ENCODE data around the gene PRSS33.

The PRSS33 gene

GRCh38 chr16:2778630-2778958, 8.8 kb downstream of the PRSS33 start:
- no peak for DNase-seq (ENCODE audit: low read depth in 1 of 2, low spot score in 1 of 2)

DNA sequence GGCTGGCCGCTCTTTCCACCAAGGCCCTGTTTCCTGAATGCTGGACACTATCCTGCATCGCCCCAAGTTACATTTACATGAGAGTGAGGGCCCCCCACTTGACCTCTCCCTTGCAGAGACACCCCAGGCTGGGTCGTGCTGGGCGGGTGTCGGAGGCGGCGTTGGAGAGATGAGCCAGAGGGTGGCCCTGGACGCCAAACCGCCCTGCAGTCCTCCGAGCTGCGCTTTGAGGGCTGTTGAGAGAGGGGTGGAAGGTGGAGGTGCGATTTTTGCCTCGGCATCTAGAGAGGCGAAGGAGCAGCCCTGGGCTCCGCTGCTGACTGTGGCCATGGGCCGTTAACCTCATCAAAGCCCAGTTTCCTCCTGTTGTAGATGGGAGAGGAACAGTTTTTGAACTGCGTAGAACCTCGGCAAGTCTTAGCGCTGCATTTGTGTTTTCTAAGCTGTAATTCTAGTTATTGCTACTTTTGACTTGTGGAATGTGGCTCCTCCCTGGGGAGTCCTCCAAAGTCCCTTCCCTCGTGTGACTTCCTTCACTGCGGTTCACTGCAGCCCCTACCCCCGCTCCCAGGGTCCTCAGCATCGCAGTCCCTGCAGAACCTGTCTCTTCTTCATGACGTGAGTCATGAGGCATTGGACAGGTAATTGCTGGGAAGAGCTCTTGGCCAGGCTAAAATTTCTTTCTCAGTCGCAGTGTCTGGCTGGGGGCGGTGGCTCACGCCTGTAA, 9.3 kb downstream of the PRSS33 start:
- peak in 1 of 2 donors; percentile 22 for DNase-seq (ENCODE audit: low read depth in 1 of 2, low spot score in 1 of 2)

DNA sequence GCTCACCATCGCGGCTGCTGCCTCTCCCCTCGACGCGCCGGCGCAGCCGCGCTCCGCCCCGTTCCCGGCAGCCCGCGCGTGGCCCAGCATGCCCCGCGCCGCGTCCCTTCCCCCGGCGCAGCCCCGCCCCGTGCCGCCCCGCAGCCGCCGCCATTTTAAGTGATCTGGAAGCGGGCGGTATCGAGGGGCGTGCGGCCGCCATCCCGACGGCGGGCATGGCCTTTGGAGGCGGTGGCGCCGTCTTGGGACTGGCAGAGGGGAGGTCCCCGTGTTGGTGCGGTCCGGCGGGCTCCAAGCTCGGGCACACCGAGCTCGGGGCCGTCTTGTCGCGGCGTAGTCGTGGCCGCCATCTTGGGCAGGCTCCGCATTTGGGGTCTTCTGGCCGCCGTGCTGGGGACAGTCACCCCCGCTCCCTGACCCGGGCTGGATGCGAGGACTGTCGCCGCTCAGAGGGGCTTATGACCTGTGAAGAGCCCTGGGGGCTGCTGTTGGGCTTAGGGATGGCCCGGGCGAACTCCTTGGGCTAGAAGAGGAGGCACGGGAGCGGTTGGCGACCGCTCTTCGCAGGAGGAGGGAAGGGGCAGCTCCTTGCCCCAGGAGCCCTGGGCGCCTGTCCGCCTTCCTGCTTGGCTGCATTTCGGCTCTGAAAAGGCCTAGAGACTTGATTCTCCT, 10.0 kb downstream of the PRSS33 start, which contains the start of gene ELOB:
Gene ELOB (minus strand): TSS at position 50 of the 672 bp plus-strand sequence. CDS start 41 bp downstream, at position 9.
- peak; percentile 81 to 88 for DNase-seq (ENCODE audit: low read depth in 1 of 2, low spot score in 1 of 2)

DNA sequence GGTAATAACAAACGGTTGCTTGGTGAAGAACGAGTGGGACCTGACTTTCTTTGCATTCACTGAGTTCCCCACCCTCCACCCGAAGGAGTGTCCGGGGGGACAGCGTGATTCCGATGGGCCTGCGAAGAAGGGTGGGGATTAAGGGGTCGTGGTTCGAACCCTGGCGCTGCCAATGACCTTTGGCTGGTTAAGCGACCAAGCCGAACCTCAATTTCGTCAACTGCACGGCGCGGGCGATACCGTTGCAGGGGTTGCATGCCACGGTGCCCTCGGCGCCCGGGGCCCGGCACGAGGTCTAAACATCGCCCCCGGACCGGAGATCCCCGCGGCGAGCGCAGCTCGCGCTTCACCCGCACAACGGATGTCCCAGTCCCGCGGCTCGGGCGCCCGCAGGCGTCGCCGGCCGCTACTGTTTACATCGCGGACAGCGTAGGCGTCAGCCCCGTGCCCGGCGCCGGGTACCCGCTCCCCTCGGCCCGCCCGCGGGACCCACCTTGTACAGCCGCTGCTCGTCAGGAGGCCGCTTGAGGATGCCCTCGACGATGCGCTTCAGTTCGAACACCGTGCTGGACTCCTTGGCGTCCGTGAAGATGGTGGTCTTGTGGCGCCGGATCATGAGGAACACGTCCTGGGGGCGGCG, 10.7 kb downstream of the PRSS33 start:
- peak in 1 of 2 donors; percentile 24 for DNase-seq (ENCODE audit: low read depth in 1 of 2, low spot score in 1 of 2)

GRCh38 chr16:2775765-2776499, 11.4 kb downstream of the PRSS33 start:
- DNase-seq (ENCODE audit: low read depth in 1 of 2, low spot score in 1 of 2) = no peak

DNA sequence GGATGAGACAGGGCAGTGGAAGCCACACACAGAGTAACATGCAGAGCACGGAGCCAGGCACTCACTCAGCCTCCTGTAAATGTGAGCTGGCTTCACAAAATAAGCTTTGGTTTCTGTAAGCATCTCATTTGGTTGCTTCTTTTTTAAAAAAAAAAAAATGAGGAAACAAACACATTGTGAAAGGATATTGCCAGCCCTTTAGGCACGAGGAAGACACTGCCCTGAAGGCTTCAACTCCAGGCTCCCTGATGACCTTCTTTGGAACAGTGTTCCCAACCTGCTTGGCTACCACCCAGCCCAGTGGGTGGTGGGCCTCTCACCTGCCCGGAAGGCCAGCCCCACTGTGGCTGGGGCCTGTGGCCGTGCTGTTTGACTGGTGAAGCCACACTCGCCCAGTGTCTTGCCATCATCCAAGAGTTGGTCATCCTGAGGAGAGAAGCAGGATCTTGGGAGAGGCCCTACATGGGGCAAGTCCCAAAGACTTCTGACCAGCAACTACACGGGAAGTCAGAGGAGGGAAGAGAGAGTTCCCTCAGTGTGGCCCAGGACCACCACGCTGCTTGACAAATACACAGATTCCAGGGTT, 12.1 kb downstream of the PRSS33 start:
- no peak for DNase-seq (ENCODE audit: low read depth in 1 of 2, low spot score in 1 of 2)

DNA sequence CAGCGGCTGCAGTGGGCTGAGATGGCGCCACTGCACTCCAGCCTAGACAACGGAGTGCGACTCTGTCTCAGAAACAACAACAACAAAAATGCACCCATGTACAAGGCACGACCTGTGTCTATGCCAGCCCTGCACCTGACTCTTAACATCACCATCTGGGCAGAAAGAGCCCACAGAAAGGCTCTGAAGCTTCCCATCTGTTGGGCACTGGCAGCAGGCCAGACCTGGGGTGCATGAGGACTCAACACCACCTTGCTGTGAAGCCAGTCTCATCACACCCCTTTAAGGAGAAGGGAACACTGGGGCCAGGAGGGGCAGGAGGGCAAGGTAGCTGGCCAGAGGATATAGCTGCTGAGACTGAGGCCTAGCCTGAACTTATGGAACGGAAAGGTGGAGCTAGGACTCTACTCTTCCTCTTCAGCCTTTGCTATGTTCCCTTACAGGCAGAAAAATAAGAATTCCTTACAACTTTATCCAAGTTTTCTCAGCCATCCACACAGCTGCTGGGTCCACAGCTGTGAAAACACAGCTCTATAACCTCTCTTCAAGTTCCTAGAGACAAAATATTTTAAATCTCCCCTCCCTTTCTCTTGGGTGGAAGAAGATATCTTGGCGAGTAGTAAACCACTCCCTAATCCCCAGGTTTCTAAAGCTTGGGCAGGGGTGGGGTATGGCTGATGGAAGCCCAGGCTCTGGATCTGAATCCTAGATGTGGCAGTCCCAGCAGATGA, 13.0 kb downstream of the PRSS33 start:
- DNase-seq (ENCODE audit: low read depth in 1 of 2, low spot score in 1 of 2) = no peak

GRCh38 chr16:2773188-2773968, 14.0 kb downstream of the PRSS33 start:
- DNase-seq (ENCODE audit: low read depth in 1 of 2, low spot score in 1 of 2) = no peak

GRCh38 chr16:2771496-2772402, 15.6 kb downstream of the PRSS33 start:
- DNase-seq (ENCODE audit: low read depth in 1 of 2, low spot score in 1 of 2) = no peak

DNA sequence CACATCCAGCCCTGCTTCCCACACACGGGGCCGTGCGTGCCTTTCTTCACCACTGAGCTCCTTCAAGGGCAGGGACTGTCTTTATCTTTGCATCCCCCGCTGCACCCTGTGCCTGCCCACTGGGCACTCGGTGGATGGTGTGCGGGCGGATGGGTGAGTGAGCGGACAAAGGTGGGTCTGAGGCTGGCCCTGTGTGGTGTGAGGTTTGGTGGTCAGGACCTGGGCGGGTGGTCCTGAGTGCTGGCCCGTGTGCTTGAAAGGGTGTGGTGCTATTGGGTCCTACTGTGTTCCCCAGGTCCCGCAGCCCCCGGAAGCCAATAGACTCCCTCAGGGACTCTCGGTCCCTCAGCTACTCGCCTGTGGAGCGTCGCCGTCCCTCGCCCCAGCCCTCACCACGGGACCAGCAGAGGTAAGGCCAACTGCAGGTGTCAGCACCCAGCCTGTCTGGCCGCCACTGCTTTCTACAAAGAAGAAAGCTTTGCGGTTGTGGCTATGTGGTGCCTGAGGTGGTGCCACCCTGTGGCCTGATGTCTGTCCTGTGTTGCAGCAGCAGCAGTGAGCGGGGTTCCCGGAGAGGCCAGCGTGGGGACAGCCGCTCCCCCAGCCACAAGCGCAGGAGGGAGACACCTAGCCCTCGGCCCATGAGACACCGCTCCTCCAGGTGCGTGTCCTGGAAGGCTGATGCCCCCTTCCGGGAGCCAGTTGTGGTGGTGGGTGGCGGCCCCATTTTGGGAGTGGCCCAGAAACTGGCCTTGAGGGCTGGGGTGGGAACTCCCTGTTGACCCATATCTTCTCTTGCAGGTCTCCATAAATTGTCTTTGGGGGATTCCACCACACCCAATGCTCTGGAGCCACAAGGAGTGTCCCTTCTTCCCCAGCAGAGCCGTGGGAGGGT, 17.1 kb downstream of the PRSS33 start:
- no peak for DNase-seq (ENCODE audit: low read depth in 1 of 2, low spot score in 1 of 2)

DNA sequence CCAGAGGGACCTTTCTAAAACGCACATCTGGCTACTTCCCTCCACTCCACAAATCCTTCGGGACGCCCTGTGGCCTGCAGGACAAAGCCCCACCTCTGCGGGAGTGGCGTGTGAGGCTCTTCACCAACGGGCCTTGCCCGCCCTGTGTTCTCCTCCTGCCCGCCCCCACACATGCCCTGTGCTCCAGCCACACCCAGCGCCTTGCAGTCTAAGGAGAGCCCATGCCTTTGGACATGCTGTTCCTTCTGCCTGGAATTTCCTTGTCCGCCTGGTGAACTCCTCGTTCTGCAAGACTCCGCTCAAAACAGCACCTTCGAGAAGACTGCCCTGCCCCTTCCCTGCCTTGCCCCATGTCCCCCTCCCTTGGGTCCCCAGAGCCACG, 17.7 kb downstream of the PRSS33 start:
- DNase-seq (ENCODE audit: low read depth in 1 of 2, low spot score in 1 of 2) = no peak

DNA sequence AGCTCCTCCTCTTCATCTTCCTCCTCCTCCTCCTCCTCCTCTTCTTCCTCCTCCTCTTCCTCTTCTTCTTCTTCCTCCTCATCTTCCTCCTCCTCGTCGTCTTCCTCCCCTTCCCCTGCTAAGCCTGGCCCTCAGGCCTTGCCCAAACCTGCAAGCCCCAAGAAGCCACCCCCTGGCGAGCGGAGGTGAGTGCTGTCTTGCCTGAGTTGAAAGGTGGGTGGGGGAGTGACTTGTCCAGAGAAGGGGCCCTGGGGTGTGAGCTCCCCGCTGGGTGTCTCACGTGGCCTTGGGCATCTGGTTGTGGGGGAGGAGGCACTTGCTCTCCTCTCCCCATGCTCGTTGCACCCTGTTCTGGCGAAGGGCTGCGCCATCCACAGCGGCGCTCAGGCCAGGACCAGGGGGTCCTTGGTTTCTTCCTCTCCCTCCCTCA, 18.2 kb downstream of the PRSS33 start:
- no peak for DNase-seq (ENCODE audit: low read depth in 1 of 2, low spot score in 1 of 2)

GRCh38 chr16:2768403-2769089, 18.8 kb downstream of the PRSS33 start:
- DNase-seq (ENCODE audit: low read depth in 1 of 2, low spot score in 1 of 2) = no peak

- DNase-seq (ENCODE audit: low read depth in 1 of 2, low spot score in 1 of 2) = no peak
Measured at GRCh38 chr16:2767891-2768290, 19.5 kb downstream of the PRSS33 start.

DNA sequence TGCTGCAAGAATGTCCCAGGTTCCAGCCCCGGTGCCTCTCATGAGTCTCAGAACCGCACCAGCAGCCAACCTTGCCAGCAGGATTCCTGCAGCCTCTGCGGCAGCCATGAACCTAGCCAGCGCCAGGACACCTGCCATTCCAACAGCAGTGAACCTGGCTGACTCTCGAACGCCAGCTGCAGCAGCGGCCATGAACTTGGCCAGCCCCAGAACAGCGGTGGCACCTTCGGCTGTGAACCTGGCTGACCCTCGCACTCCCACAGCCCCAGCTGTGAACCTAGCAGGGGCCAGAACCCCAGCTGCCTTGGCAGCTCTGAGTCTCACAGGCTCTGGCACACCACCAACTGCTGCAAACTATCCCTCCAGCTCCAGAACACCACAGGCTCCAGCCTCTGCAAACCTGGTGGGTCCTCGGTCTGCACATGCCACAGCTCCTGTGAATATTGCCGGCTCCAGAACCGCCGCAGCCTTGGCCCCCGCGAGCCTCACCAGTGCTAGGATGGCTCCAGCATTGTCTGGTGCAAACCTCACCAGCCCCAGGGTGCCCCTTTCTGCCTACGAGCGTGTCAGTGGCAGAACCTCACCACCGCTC, 20.1 kb downstream of the PRSS33 start:
- no peak for DNase-seq (ENCODE audit: low read depth in 1 of 2, low spot score in 1 of 2)

DNA sequence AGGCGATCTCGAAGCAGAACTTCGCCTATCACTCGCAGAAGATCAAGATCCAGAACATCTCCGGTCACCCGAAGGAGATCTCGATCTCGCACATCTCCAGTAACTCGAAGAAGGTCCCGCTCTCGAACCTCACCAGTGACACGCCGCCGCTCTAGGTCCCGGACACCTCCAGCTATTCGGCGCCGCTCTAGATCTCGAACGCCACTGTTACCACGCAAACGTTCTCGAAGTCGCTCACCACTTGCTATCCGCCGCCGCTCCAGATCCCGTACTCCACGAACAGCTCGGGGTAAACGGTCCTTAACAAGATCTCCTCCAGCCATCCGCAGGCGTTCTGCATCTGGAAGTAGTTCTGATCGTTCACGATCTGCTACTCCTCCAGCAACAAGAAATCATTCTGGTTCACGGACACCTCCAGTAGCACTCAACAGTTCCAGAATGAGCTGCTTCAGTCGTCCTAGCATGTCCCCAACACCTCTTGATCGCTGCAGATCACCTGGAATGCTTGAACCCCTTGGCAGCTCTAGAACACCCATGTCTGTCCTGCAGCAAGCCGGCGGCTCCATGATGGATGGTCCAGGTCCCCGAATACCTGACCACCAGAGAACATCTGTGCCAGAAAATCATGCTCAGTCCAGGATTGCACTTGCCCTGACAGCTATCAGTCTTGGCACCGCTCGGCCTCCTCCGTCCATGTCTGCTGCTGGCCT, 20.8 kb downstream of the PRSS33 start:
- DNase-seq (ENCODE audit: low read depth in 1 of 2, low spot score in 1 of 2) = no peak
